HK-2 (cell line): Measurements from ENCODE around the gene MAP3K5.

Experiments
- DNase-seq: peaks from one replicate; pipeline ENCODE4 v3.0.0-alpha.2; 2018; ENCODE audit not compliant: unreplicated experiment

Gene MAP3K5

DNA sequence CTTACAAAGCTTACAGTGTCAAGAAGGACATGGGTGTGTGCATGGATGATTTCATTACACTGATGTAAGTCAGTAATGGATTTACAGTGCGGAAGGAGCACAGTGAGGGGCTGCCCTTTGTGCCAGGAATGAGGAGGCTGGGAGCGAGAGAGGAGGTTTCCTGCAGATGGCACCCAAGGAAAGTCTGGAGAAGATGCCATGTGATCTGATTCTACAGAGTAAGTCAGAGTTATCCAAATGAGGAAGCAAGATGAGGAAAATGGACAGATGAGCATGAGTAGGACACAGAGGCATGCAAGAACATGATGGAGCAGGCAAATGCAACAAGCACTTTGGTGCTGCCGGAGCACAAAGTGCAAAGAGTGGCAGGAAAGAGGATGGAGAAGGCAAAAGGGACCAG lies 271.8 kb downstream of the MAP3K5 start:
- DNase-seq: no peak

DNA sequence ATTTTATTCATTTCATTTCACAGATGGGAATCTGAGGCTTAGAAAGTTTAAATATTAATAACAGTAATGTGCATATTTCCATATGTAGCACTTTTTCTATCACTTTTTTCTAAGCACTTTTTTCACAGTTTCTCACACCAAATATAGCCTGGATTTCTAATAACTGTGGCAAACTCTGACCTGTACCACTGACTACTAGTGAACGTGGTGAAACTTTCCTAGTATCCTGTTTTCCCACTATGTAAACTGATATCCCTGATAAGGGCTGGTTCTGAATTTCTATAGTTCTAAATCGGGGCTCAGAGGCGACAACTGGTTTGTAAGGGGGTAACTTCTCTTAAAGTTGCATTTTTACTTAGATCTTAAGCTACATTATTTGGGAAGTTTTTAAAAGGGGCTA lies 274.7 kb downstream of the MAP3K5 start:
- DNase-seq: no peak

DNA sequence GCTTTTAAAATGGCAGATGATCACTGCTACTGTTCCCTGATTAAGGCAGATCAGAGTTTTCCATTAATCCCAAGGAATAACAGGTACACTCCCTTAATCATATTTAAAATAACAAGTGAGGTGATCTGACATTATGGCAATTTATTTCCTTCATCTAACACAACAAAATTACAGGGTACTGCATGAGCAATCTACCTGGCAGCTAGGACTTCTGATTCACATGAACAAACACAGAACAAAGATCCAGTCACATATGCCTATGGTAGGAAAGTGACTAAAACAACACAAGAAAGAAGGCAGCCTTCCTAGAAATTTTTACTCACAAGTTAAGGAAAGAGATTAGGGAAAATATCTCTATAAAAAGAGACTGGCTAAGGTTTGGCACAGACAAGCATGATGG lies 275.3 kb downstream of the MAP3K5 start:
- DNase-seq: no peak

DNA sequence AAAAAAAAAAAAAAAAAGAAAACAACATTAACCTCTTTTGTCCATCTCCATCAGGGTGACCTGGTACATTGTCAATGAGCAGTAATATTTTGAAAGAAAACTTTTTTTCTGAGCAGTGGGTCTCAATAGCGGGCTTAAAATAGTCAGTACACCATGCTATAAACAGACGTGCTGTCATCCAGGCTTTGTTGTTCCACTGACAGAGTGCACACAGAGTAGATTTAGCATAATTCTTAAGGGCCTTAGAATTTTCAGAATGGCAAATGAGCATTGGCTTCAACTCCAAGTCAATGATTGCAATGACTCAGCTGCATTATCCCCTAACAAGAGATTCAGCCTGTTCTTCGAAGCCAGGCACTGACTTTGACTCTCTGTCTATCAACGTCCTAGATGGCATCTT lies 277.7 kb downstream of the MAP3K5 start:
- no peak for DNase-seq

DNA sequence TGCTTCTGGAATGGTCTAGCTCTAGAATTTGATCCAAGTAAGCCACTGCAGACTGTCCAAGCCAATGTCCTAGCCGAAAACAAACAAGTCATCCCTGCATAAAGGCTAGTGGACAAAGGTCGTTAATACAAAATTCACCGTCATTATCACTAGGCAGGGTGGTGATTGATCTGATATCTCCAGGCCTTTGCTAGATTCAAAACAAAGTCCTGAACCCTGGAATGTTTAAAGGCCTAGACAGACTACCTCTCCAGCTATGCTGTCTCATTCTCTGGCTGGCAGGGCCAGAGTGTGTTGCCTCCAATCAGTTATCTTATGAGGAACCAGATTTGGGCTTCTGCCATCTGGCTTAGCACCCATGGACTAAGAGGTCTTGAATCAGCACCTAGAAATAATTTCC lies 280.4 kb downstream of the MAP3K5 start:
- DNase-seq: no peak

- no peak for DNase-seq
These were observed 280.9 kb downstream of the MAP3K5 start for GRCh38 chr6:136511397-136511796.

- DNase-seq: no peak
These were observed 281.5 kb downstream of the MAP3K5 start for GRCh38 chr6:136510782-136511181.

- DNase-seq: no peak
These were observed 282.0 kb downstream of the MAP3K5 start for GRCh38 chr6:136510299-136510698.

DNA sequence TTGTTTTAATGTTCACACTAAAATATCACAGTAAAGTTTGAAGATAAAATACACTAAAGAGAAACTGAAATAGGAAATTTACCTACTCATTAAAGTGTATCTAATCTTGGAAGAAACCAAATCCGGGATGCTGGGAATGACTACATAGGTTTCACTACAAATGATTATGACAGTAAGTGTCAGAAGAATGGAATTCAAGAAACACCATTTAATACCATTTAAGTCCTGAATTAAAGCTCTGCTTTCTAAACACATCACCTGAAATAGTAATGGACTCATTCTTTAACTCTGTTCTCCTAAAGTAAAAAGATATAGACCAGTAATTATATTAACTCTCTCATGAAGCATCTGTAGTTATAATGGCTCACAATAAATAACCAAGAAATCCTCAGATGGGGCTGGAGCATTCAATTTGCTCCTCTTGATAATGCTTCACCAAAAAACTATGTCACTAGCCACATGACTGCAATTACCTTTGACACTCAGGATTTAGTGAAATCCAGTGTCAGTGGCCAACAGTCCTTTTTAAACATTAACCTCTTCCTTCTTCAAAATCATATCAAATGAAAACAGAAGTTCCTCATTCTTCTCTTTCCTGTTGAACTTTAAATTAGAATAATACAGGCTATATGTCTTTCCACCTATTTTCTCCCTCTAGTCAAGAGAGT lies 283.4 kb downstream of the MAP3K5 start:
- DNase-seq: no peak
